K562 (cell line): ENCODE measurements around the gene BARX2. TPM values are rescaled to one million over a fixed set of nuclear protein-coding genes. Genes with fewer than 3 reads are reported as not detected.

Experiments used
- ATAC-seq: fragments of 200-7000 bp; cut with Tn5 transposase; 3 replicates; pipeline ENCODE4 v1.9.1; 2020; ENCODE audit warnings: moderate library complexity
- BruUV-seq: library from RNA; stranded (reverse); fragments of 400-500 nt; replicated peaks from 2 replicates; lab custom pipeline; 2021; lab: Mats Ljungman, UMichigan
- CTCF ChIA-PET: fragments of 300-600 bp; formaldehyde crosslinking; extraction: SDS; loops from one replicate; lab custom pipeline; 2021; ENCODE audit warnings: low intra/inter-chr PET ratio; lab: Yijun Ruan, JAX
- POLR2A ChIA-PET: fragments of 300-600, 350-650 bp; sonication (Branson Sonifier 250); formaldehyde crosslinking; extraction: SDS; loops from one replicate; lab custom pipeline; 2021; ENCODE audit warnings: antibody characterized with exemption, inconsistent platforms; lab: Yijun Ruan, JAX
- DNase-seq, 4 experiments: peaks; one replicate each; pipeline versions ENCODE4 v3.0.0 to v3.0.0-alpha.2; 2011 to 2018; ENCODE audit warnings: low spot score in 3 of 4, mixed read lengths in 3 of 4; ENCODE audit errors: extremely low read depth in 1 of 4
- FAIRE-seq: peaks from 2 replicates; lab custom pipeline; 2011; peaks lifted over from hg19 to GRCh38; lab: Jason Lieb, UNC
- H2AFZ ChIP-seq: 2 replicates; pipeline ENCODE4 v1.6.0; 2011; ENCODE audit warnings: low read depth, low read length, control low read depth, inconsistent platforms
- H3K27ac ChIP-seq: fragments of 200-600 bp; 3 replicates; pipeline ENCODE4 v1.8.0; 2011; ENCODE audit warnings: low read depth, mild to moderate bottlenecking, control low read depth, inconsistent platforms, low read length, moderate library complexity, mixed read lengths; ENCODE audit errors: extremely low read depth
- H3K27me3 ChIP-seq, 2 experiments: fragments of 300-600 bp in 1 of 2; 2 replicates in 1 of 2; 3 replicates in 1 of 2; pipeline versions ENCODE4 v1.6.0 to v1.8.0; 2011; ENCODE audit warnings: inconsistent platforms in 2 of 2, low read length in 2 of 2, mild to moderate bottlenecking in 1 of 2, mixed read lengths in 1 of 2, moderate library complexity in 1 of 2; ENCODE audit not compliant: control insufficient read depth in 2 of 2, insufficient read depth in 2 of 2
- H3K36me3 ChIP-seq: fragments of 300-600 bp; 3 replicates; pipeline ENCODE4 v1.8.0; 2011; ENCODE audit warnings: mild to moderate bottlenecking, low read length, inconsistent platforms; ENCODE audit not compliant: control insufficient read depth, insufficient read depth
- H3K4me1 ChIP-seq, 2 experiments: fragments of 200-600 bp in 1 of 2; replicated peaks in 1 of 2; 2 replicates in 1 of 2; 3 replicates in 1 of 2; pipeline versions ENCODE4 v1.5.1 to v1.8.0; 2011; ENCODE audit warnings: inconsistent platforms in 2 of 2, low read length in 2 of 2, mild to moderate bottlenecking in 1 of 2, mixed read lengths in 1 of 2, moderate library complexity in 1 of 2; ENCODE audit not compliant: control insufficient read depth in 2 of 2, insufficient read depth in 2 of 2
- H3K4me2 ChIP-seq: 2 replicates; pipeline ENCODE4 v1.6.1; 2011; ENCODE audit warnings: low read length, control low read depth, inconsistent platforms, mixed read lengths; ENCODE audit not compliant: insufficient read depth
- H3K4me3 ChIP-seq: fragments of 200-600 bp; sonication (generic), shearing (Covaris generic); 2 replicates; pipeline ENCODE4 v1.5.1; 2016; ENCODE audit warnings: control low read depth, inconsistent platforms
- H3K79me2 ChIP-seq: fragments of 200-600 bp; 3 replicates; pipeline ENCODE4 v1.8.0; 2011; ENCODE audit warnings: low read length, inconsistent platforms; ENCODE audit not compliant: control insufficient read depth, insufficient read depth
- H3K9ac ChIP-seq, 2 experiments: 2 replicates each; pipeline versions ENCODE4 v1.6.0 to v1.6.1; 2011; ENCODE audit warnings: low read depth in 2 of 2, low read length in 2 of 2, control low read depth in 1 of 2, inconsistent platforms in 1 of 2, mild to moderate bottlenecking in 1 of 2, mixed read lengths in 1 of 2; ENCODE audit not compliant: insufficient read depth in 1 of 2
- H3K9me1 ChIP-seq: one replicate; pipeline ENCODE4 v1.6.0; 2011; ENCODE audit warnings: inconsistent platforms, mild to moderate bottlenecking, low read length, moderate library complexity; ENCODE audit not compliant: control insufficient read depth, insufficient read depth
- H3K9me3 ChIP-seq: replicated peaks from 2 replicates; pipeline ENCODE4 v1.5.1; 2011; ENCODE audit warnings: low read depth, low read length, inconsistent platforms; ENCODE audit not compliant: control insufficient read depth, insufficient read depth
- H4K20me1 ChIP-seq: replicated peaks from 2 replicates; pipeline ENCODE4 v1.6.1; 2011; ENCODE audit warnings: low read length, inconsistent platforms, mixed read lengths; ENCODE audit not compliant: control insufficient read depth, insufficient read depth
- KLF1 ChIP-seq: fragments of 450-650 bp; IDR thresholded peaks from 2 replicates; pipeline ENCODE4 v1.6.1; 2016; ENCODE audit warnings: missing genetic modification characterization, missing compliant biosample characterization
- WGBS: fragments of 100-300 bp; shearing (Covaris generic); methylation state at CpG from one replicate; pipeline ENCODE4 v1.1.6; 2016; ENCODE audit warnings: low coverage, mixed read lengths; ENCODE audit not compliant: insufficient coverage; ENCODE audit errors: missing lambda C conversion rate; 5-methylcytosine and 5-hydroxymethylcytosine counted together
- in situ Hi-C: fragments of 300-500 bp; cut with MboI; formaldehyde crosslinking; loops from 4 replicates; pipeline ENCODE4 v1.15.0; 2018; ENCODE audit warnings: inconsistent platforms, mixed read lengths
- intact Hi-C: fragments of 100-400 bp; cut with micrococcal nuclease; formaldehyde crosslinking; loops from 2 replicates; pipeline ENCODE4 v1.14.2; 2022
- polyA plus RNA-seq, 8 experiments: library from polyadenylated mRNA; depleted of rRNA in 4 of 8; stranded (reverse) in 5 of 8; unstranded in 3 of 8; fragments of >200 nt; fragmentation: Nextera tagmentation in 2 of 8; fragmentation: Illumina TruSeq in 1 of 8; extraction: Ambion mirVana in 2 of 8; extraction: Trizol in 1 of 8; gene quantifications; 2 replicates each; pipeline versions ENCODE4 v1.2.1 to v1.2.3, GENCODE V29; 2011 to 2014; ENCODE audit warnings: inconsistent platforms in 1 of 8, missing spikeins in 1 of 8
- total RNA-seq, 7 experiments: library from RNA; depleted of rRNA in 6 of 7; stranded (reverse); fragments of >200 nt in 6 of 7; fragmentation: Illumina TruSeq in 2 of 7; extraction: Trizol in 2 of 7; gene quantifications; 2 replicates each; pipeline versions ENCODE4 v1.2.1 to v1.2.3, GENCODE V29; 2011 to 2021; ENCODE audit warnings: low replicate concordance in 1 of 7
- TF ChIP-seq, protein P1 (sequence below): fragments of 250-450 bp; sonication (Bioruptor Pico); IDR thresholded peaks from 2 replicates; pipeline ENCODE4 v1.5.0; 2021; ENCODE audit warnings: mild to moderate bottlenecking, moderate library complexity

BARX2 gene
- total and polyA plus RNA-seq, 9 of the 15 experiments (the other 6 are each of a cell fraction or from before 2014, with no cell fraction given) = not detected

DNA sequence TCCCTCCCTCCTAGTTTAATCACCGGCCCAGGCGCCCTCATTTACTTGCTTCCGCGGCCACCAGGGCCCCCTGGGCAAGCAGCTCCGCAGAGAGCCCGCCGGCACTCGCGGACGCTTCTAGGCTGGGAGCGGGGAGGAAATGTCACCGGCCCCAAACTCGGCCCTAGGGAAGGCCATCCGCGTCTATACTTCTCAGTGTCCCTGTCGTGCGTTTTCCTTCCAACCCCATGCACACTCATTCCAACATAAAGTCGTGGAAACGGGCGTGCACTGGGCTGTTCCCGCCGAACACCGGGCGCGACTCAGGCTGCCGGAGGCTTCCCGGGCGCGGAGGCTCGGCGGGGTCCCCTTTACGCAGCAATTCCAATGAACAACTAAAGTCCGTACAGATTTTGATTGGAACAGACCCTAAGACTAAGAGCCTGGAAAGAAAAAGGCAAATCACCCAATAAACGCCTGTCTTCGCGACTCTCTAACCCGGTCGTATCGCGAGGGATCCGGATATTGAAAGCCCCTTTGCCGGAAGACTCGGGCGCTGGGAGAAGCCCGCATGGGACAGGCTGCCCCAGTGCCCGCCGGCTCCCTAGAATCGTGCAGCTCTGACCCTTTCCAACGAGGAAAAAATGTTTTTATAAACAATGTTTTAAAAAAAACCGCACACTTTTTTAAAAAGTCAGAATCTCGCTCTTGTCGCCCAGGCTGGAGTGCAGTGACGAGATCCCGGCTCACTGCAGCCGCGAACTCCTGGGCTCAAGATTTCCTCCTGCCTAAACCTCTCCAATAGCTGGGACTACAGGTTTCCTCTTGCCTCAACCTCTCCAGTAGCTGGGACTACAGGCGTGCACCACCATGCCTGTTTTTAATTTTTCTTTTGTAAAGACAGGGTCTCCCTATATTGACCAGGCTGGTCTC lies 1.3 kb upstream of the BARX2 start:
- Histone ChIP-seq H3K79me2 (no peaks in the 10 kb centered on the region), H3K4me2 (no peak overlapping the region), H3K9ac (no peak overlapping the region), H3K4me3 (no peak overlapping the region), H3K27ac (no peak overlapping the region), H3K9me3 (no peaks in the 10 kb centered on the region), H3K9me1 (no peaks in the 10 kb centered on the region), H4K20me1 (no peaks in the 10 kb centered on the region), H3K4me1 (no peaks in the 10 kb centered on the region), H3K27me3 (peaks cover 11 to 57% of the 10 kb centered on the region in 2 experiments; a peak in 4 of 5 replicates), H3K36me3 (no peaks in the 10 kb centered on the region), H2AFZ (no peak overlapping the region)
- WGBS = 10% methylated on average over 56 of the region's 57 CpGs
- no peak for DNase-seq
- ChIA-PET POLR2A (no interaction called here), CTCF (no interaction called here)
- no peak for TF ChIP-seq KLF1 (tag)
- TF ChIP-seq, protein P1, sequence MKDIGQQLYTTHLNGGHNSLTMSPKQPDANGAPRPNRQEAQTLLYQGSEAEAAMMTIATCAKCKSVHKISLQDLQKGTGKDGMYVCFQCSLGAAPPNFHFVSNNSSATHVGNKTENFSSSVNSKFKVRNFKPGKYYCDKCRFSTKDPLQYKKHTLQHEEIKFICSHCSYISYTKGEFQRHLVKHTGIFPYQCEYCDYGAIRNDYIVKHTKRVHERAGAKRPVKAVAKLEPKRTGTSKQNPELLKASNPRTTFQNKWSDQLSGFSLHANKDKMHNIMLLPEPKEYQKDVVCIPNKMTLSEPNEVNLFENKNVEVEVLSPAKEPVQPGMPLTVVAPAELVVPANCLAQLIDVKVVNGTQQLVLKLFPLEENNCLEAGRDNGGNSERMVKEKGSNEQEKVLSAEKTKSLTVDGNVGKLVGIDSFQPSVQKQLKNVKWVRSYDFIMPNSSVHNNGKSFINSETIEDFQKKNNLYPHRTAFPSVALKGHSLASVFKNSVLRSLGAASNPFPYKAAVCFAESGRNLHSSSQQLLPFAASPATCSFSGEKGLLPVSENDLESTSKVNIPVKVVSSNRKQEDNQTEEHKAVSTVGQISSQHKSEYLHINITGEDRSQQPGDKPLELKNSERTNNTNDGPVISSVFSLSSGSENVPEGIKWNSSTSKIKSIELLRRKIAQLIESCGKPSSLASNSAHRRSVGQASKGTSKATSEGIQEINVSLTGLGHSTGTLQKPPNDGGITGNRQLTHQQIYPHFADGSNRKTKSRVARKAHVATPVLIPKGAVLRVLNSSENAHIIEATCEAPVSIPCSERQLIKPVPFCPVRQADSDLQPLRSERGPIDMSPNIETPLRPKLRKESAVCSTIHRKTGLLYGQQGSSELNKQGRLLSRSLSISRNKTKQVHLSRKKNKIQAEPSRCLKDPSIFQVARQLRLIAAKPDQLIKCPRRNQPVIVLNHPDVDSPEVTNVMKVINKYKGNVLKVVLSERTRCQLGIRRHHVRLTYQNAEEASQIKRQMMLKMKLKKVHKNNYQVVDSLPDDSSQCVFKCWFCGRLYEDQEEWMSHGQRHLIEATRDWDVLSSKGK (CRISPR knock-in tag) = no peak
- no peak for FAIRE-seq
- ATAC-seq = no peak
- intact Hi-C loops = no loop called here
- no TSS peak for BruUV-seq
- in situ Hi-C loops = no loop called here
